ENCODE measurements around the gene RPL38.

Gene RPL38

GRCh38 chr17:74211912-74212208 is 8.4 kb downstream of the RPL38 start:
- DNase-seq: no peak

- peak in 4 of 6 experiments; percentile 15 to 43 (median 28) for DNase-seq
Observed at GRCh38 chr17:74212209-74212912, 8.9 kb downstream of the RPL38 start.

- DNase-seq: peak; percentile 37 to 75 (median 66)
Observed at GRCh38 chr17:74212913-74213791, 9.7 kb downstream of the RPL38 start, which contains the start of gene TTYH2. TTYH2 (plus strand) TSS chr17:74213571; CDS start chr17:74213588, 17 bp downstream.

- peak in 2 of 6 experiments; percentile 7 to 16 for DNase-seq
Observed at GRCh38 chr17:74213861-74214391, 10.4 kb downstream of the RPL38 start.

- no peak for DNase-seq
Observed at GRCh38 chr17:74214484-74215341, 11.2 kb downstream of the RPL38 start.

GRCh38 chr17:74215342-74215727 is 11.9 kb downstream of the RPL38 start:
- no peak for DNase-seq

GRCh38 chr17:74216505-74216904 is 13.0 kb downstream of the RPL38 start:
- DNase-seq: no peak

- no peak for DNase-seq
Observed at GRCh38 chr17:74217037-74217730, 13.7 kb downstream of the RPL38 start.

- no peak for DNase-seq
Observed at GRCh38 chr17:74217888-74218287, 14.4 kb downstream of the RPL38 start.

GRCh38 chr17:74218436-74218835 is 15.0 kb downstream of the RPL38 start:
- DNase-seq: no peak

GRCh38 chr17:74219576-74220133 is 16.2 kb downstream of the RPL38 start:
- no peak for DNase-seq

GRCh38 chr17:74220219-74220618 is 16.7 kb downstream of the RPL38 start:
- no peak for DNase-seq

GRCh38 chr17:74220946-74221818 is 17.7 kb downstream of the RPL38 start:
- no peak for DNase-seq

- DNase-seq: no peak
Observed at GRCh38 chr17:74222399-74222798, 18.9 kb downstream of the RPL38 start.

GRCh38 chr17:74223901-74224300 is 20.4 kb downstream of the RPL38 start:
- no peak for DNase-seq

GRCh38 chr17:74224959-74225725 is 21.7 kb downstream of the RPL38 start:
- no peak for DNase-seq

- DNase-seq: no peak
Observed at GRCh38 chr17:74226252-74226651, 22.8 kb downstream of the RPL38 start.

GRCh38 chr17:74227271-74228080 is 24.0 kb downstream of the RPL38 start:
- DNase-seq: no peak

- DNase-seq: no peak
Observed at GRCh38 chr17:74228306-74228978, 25.0 kb downstream of the RPL38 start.

Measured in stimulated activated naive CD4-positive, alpha-beta T cell (primary cell).